ENCODE results near the gene SLC38A4.

SLC38A4 gene

DNA sequence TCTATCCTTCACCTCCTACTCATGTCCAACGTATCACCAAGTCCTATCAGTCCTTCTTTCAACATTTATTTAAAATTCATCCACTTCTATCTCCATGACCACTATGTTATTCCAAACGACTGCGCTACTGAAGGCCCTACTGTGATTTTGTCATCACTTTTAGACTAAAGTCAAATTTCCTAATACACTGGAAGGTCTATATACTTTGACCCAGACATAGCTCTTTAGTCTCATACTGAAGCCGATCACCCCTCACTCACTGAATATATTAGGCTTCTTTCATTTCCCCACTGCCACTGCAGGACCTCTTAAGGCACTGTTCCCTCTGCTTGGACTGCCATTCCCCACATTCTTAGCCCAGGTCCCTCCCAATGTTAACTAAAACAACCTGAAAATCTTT, 25.6 kb downstream of the SLC38A4 start:
- no peak for DNase-seq (ENCODE audit: extremely low read depth, low read depth)
- TF ChIP-seq, protein P1, sequence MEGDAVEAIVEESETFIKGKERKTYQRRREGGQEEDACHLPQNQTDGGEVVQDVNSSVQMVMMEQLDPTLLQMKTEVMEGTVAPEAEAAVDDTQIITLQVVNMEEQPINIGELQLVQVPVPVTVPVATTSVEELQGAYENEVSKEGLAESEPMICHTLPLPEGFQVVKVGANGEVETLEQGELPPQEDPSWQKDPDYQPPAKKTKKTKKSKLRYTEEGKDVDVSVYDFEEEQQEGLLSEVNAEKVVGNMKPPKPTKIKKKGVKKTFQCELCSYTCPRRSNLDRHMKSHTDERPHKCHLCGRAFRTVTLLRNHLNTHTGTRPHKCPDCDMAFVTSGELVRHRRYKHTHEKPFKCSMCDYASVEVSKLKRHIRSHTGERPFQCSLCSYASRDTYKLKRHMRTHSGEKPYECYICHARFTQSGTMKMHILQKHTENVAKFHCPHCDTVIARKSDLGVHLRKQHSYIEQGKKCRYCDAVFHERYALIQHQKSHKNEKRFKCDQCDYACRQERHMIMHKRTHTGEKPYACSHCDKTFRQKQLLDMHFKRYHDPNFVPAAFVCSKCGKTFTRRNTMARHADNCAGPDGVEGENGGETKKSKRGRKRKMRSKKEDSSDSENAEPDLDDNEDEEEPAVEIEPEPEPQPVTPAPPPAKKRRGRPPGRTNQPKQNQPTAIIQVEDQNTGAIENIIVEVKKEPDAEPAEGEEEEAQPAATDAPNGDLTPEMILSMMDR (IDR thresholded peaks at IDR 0.05; ENCODE audit: low read depth, low read length) = no peak

DNA sequence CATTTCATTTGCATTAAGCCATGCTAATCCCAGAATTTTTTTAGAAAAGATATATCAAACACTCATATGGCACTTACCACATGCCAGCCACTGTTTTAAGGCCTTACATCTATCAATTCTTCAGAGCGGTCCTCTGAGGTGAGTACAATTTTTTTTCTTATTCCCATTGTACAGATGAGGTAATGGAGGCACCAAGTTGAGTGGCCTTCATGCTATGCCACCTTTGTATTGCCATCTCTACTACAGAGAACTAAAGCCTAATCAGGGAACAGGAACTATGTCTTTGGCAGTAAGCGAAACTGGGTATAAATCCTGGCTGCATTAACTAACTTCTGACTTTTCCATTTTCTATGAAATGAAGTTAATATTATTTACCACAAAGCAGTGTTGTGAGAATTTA, 27.1 kb downstream of the SLC38A4 start:
- TF ChIP-seq, protein P1 (IDR thresholded peaks at IDR 0.05; ENCODE audit: low read depth, low read length) = no peak
- no peak for DNase-seq (ENCODE audit: extremely low read depth, low read depth)

DNA sequence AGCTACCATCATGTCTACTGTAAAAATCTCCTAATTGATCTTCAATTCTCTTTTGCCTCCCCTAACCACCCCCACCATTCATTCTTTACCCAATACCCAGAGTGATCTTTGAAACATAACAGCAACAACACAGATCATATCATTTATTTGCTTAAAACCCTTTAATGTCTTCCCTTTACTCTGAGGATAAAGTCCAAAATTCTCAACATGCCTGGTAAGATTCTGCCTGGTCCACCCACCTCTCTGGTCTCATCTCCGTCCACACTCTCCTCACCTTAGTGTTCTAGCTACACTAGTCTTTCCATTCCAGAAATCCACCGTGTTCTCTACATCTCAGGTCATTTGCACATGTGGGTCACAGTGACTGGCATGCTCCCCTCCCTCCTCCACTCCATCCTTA, 27.7 kb downstream of the SLC38A4 start:
- TF ChIP-seq, protein P1 (IDR thresholded peaks at IDR 0.05; ENCODE audit: low read depth, low read length) = no peak
- no peak for DNase-seq (ENCODE audit: extremely low read depth, low read depth)

DNA sequence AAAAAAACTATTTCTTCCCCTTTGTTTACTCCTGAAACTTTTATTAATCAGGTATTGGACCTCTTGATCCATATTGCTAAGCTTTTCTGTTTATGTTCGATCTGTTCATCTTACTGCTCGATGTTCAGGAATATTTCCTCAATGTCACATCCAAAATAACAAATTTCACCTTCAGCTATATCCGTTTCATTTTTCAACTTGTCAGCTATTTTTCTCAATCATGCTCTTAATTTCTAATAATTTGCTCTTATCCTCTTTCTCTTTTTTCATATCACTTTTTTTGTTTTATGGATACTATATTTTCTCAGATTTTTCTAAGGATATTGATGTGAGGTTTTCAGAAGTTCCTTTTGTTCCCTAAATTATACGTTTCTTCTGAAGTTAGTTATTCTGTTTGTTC, 29.8 kb downstream of the SLC38A4 start:
- TF ChIP-seq, protein P1 (IDR thresholded peaks at IDR 0.05; ENCODE audit: low read depth, low read length) = no peak
- DNase-seq (ENCODE audit: extremely low read depth, low read depth) = no peak

DNA sequence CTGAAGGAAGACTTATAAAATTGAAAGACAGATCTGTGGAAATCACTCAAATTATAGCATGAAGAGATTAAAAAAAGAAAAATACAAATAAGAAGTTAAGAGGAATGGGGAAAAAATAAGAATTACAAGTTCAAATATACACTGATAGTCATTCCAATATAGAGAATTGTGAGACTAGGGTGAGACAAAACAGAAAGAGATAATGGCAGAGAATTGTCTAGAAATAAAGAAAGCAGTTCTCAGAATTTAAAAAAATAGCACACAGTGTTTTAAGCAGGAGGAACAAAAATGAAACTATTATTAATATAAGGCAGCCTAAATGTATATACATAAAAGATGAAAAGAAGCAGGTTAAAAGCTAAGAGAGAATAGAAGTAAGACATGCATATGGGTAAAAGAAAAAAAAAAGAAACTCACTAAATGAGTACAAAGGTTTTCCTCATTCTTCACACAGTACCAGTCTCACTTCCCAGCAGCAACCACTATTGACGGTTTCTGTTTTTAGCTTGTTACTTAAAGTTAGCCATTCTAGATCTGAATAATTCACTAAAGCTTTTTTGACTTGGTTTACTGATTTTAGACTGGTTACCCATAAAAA, 31.1 kb downstream of the SLC38A4 start:
- DNase-seq (ENCODE audit: extremely low read depth, low read depth) = no peak
- TF ChIP-seq, protein P1 (IDR thresholded peaks at IDR 0.05; ENCODE audit: low read depth, low read length) = no peak

DNA sequence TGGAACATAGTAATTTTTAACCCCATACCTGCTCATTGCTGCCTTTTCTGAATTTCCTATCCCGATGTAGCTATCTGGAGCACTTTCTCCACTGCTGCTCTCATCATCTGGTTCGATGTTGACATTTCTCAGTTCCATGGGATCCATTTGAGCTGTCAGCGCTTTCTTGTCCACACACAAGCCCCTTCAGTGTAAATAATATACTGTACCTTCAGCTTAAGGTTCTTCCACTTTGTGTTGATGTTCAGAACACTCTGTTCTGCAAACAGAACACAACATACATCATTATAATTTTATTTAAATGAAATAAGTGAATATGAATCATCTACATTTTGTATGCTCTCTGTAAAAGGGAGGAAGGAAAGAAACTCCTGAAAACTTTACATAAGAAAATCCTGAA, 32.9 kb downstream of the SLC38A4 start:
- DNase-seq (ENCODE audit: extremely low read depth, low read depth) = no peak
- TF ChIP-seq, protein P1 (IDR thresholded peaks at IDR 0.05; ENCODE audit: low read depth, low read length) = no peak

DNA sequence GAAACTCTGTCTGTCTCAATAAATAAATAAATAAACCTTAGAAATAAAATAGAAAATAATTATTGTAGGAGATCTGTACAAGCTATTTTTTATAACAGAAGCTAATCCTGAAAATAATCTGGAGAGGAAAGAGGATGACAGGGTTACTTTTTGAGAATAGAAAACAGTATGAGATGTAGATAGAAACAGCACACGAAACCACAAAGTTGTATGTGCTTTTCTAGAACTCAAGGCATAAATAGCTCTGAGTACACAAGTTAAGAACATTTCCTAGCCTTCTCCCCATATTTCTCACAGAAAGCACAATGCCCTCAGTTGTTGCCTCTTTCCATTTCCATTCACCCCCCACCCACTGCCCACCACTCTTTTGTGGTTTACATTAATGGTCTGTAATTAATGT, 35.7 kb downstream of the SLC38A4 start:
- TF ChIP-seq, protein P1 (IDR thresholded peaks at IDR 0.05; ENCODE audit: low read depth, low read length) = no peak
- DNase-seq (ENCODE audit: extremely low read depth, low read depth) = no peak

Data from AG09319 (cell line).